Astrocyte (in vitro differentiated cells and primary cell): ENCODE results near the gene NMT2. TPM values are rescaled to one million over a fixed set of nuclear protein-coding genes. Genes with fewer than 3 reads are reported as not detected.
A peak's percentile ranks its signal among the peaks of the same experiment; 100 is the strongest.

Experiments used
- DNase-seq: peaks from one replicate; pipeline ENCODE4 v3.0.0-alpha.2; 2010; ENCODE audit warnings: low read depth
- FAIRE-seq: peaks from 2 replicates; lab custom pipeline; 2011; peaks lifted over from hg19 to GRCh38; lab: Jason Lieb, UNC
- H2AFZ ChIP-seq: 2 replicates; pipeline ENCODE4 v1.6.0; 2012; ENCODE audit warnings: low read depth, low read length, inconsistent platforms
- H3K27ac ChIP-seq: 2 replicates; pipeline ENCODE4 v1.5.1; 2011; ENCODE audit warnings: low read depth, low read length, inconsistent platforms
- H3K27me3 ChIP-seq: 2 replicates; pipeline ENCODE4 v1.6.0; 2011; ENCODE audit warnings: low read length, inconsistent platforms; ENCODE audit not compliant: insufficient read depth
- H3K36me3 ChIP-seq: 2 replicates; pipeline ENCODE4 v1.5.1; 2011; ENCODE audit warnings: low read length, inconsistent platforms; ENCODE audit not compliant: insufficient read depth
- H3K4me1 ChIP-seq: 2 replicates; pipeline ENCODE4 v1.5.1; 2011; ENCODE audit warnings: low read length, inconsistent platforms; ENCODE audit not compliant: insufficient read depth
- H3K4me2 ChIP-seq: 2 replicates; pipeline ENCODE4 v1.6.0; 2012; ENCODE audit warnings: low read length, inconsistent platforms
- H3K4me3 ChIP-seq: 2 replicates; pipeline ENCODE4 v1.5.1; 2011; ENCODE audit warnings: low read depth, mild to moderate bottlenecking, low read length, inconsistent platforms; ENCODE audit not compliant: insufficient read depth
- H3K79me2 ChIP-seq: 2 replicates; pipeline ENCODE4 v1.6.0; 2012; ENCODE audit warnings: mild to moderate bottlenecking, low read length, inconsistent platforms; ENCODE audit not compliant: insufficient read depth
- H3K9ac ChIP-seq: 2 replicates; pipeline ENCODE4 v1.6.0; 2012; ENCODE audit warnings: mild to moderate bottlenecking, low read length, inconsistent platforms
- H3K9me3 ChIP-seq: 2 replicates; pipeline ENCODE4 v1.5.1; 2012; ENCODE audit warnings: low read depth, mild to moderate bottlenecking, low read length, inconsistent platforms; ENCODE audit not compliant: insufficient read depth
- H4K20me1 ChIP-seq: 2 replicates; pipeline ENCODE4 v1.6.0; 2012; ENCODE audit warnings: low read length, inconsistent platforms; ENCODE audit not compliant: insufficient read depth
- H3K27ac Mint-ChIP-seq: one replicate; pipeline ENCODE4 v1.8.0; 2021; ENCODE audit warnings: mild to moderate bottlenecking, mixed read lengths; ENCODE audit not compliant: unreplicated experiment
- H3K27me3 Mint-ChIP-seq: one replicate; pipeline ENCODE4 v1.8.0; 2021; ENCODE audit warnings: low read depth, mixed read lengths; ENCODE audit not compliant: unreplicated experiment
- H3K36me3 Mint-ChIP-seq: one replicate; pipeline ENCODE4 v1.8.0; 2021; ENCODE audit warnings: low read depth, mixed read lengths; ENCODE audit not compliant: unreplicated experiment
- H3K4me1 Mint-ChIP-seq: one replicate; pipeline ENCODE4 v1.8.0; 2021; ENCODE audit warnings: low read depth, mixed read lengths; ENCODE audit not compliant: unreplicated experiment
- H3K4me3 Mint-ChIP-seq: one replicate; pipeline ENCODE4 v1.8.0; 2021; ENCODE audit warnings: mild to moderate bottlenecking, moderate library complexity, mixed read lengths; ENCODE audit not compliant: unreplicated experiment
- H3K9me3 Mint-ChIP-seq: one replicate; pipeline ENCODE4 v1.8.0; 2021; ENCODE audit warnings: mild to moderate bottlenecking, mixed read lengths; ENCODE audit not compliant: unreplicated experiment
- EZH2 ChIP-seq: IDR thresholded peaks from 2 replicates; pipeline ENCODE4 v1.6.1; 2012; ENCODE audit warnings: mild to moderate bottlenecking, low read length, inconsistent platforms; ENCODE audit not compliant: insufficient read depth
- total RNA-seq: library from RNA; stranded (reverse); gene quantifications from 2 replicates; pipeline ENCODE4 v1.2.1, GENCODE V29; 2021
- TF ChIP-seq, protein P1 (sequence below): IDR thresholded peaks from 2 replicates; pipeline ENCODE4 v1.5.1; 2011; ENCODE audit warnings: low read depth, mild to moderate bottlenecking, inconsistent platforms, low read length, moderate library complexity; ENCODE audit not compliant: insufficient read depth

The NMT2 gene
- total RNA-seq, 1 donor from 2014 or later, result 22.1 TPM

DNA sequence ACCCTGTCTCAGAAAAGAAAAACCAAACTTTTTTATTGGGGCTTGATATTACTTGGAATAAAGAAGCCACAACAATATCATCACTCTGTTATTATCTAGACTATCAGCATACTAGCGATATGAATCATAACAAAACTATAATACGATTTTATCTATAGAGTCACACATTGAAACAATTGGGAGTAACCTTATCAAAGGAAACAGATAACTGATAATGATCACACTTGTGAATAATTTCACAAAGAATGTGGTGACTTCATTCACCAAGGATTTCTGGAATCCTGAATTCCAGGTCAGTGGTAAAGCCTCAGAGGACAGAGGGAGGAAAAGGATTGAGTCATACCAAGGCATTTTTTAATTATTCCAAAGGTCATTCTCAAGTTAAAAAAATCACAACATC lies 32.1 kb upstream of the NMT2 start:
- H3K27ac ChIP-seq, result peak overlapping the region; percentile 90
- H3K9me3 Mint-ChIP-seq, result no peaks in the 10 kb centered on the region
- no peaks in the 10 kb centered on the region for H3K36me3 Mint-ChIP-seq
- H3K4me1 Mint-ChIP-seq, result peaks cover 53% of the 10 kb centered on the region
- DNase-seq (peak; percentile 93), FAIRE-seq (peak; percentile 86)
- H4K20me1 ChIP-seq, result no peaks in the 10 kb centered on the region
- peaks cover 60% of the 10 kb centered on the region for H3K4me1 ChIP-seq
- peak overlapping the region; percentile 20 for H3K9ac ChIP-seq
- H3K4me3 Mint-ChIP-seq, result no peak overlapping the region
- H3K79me2 ChIP-seq, result no peaks in the 10 kb centered on the region
- H3K27me3 Mint-ChIP-seq, result no peaks in the 10 kb centered on the region
- no peaks in the 10 kb centered on the region for H3K36me3 ChIP-seq
- peak overlapping the region; percentile 77 for H3K4me2 ChIP-seq
- no peaks in the 10 kb centered on the region for H3K9me3 ChIP-seq
- H3K27ac Mint-ChIP-seq, result peak overlapping the region; percentile 99
- no peak overlapping the region for H2AFZ ChIP-seq
- TF ChIP-seq EZH2, result no peak
- TF ChIP-seq, protein P1, sequence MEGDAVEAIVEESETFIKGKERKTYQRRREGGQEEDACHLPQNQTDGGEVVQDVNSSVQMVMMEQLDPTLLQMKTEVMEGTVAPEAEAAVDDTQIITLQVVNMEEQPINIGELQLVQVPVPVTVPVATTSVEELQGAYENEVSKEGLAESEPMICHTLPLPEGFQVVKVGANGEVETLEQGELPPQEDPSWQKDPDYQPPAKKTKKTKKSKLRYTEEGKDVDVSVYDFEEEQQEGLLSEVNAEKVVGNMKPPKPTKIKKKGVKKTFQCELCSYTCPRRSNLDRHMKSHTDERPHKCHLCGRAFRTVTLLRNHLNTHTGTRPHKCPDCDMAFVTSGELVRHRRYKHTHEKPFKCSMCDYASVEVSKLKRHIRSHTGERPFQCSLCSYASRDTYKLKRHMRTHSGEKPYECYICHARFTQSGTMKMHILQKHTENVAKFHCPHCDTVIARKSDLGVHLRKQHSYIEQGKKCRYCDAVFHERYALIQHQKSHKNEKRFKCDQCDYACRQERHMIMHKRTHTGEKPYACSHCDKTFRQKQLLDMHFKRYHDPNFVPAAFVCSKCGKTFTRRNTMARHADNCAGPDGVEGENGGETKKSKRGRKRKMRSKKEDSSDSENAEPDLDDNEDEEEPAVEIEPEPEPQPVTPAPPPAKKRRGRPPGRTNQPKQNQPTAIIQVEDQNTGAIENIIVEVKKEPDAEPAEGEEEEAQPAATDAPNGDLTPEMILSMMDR, result no peak
- H3K4me3 ChIP-seq, result no peak overlapping the region
- no peaks in the 10 kb centered on the region for H3K27me3 ChIP-seq

DNA sequence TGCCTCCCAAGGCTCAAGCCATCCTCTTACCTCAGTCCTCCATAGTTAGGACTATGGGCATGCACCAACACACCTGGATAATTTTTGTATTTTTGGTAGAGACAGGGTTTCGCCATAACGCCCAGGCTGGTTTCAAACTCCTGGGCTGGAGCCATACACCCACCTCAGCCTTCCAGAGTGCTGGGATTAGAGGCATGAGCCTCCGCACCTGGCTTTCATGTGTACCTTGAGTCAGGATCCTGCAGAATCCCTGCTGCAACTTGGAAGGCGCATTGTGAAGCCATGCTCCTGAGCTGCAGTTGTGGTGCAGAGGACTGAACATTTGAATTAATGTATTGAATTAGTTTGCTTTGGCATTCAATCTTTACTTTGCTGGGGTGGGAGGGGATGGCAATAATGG lies 29.4 kb upstream of the NMT2 start:
- Histone ChIP-seq H3K4me1 (peaks cover 58% of the 10 kb centered on the region), H3K9me3 (no peaks in the 10 kb centered on the region), H2AFZ (no peak overlapping the region), H3K36me3 (no peaks in the 10 kb centered on the region), H4K20me1 (no peaks in the 10 kb centered on the region), H3K4me3 (no peak overlapping the region), H3K27me3 (no peaks in the 10 kb centered on the region), H3K27ac (no peak overlapping the region), H3K4me2 (peak overlapping the region; percentile 64), H3K79me2 (no peaks in the 10 kb centered on the region), H3K9ac (no peak overlapping the region)
- Mint-ChIP-seq H3K9me3 (no peaks in the 10 kb centered on the region), H3K36me3 (peaks cover 4% of the 10 kb centered on the region), H3K27me3 (no peaks in the 10 kb centered on the region), H3K27ac (no peak overlapping the region), H3K4me3 (no peak overlapping the region), H3K4me1 (peaks cover 46% of the 10 kb centered on the region)
- TF ChIP-seq, protein P1, result no peak
- no peak for TF ChIP-seq EZH2
- DNase-seq (no peak), FAIRE-seq (no peak)

DNA sequence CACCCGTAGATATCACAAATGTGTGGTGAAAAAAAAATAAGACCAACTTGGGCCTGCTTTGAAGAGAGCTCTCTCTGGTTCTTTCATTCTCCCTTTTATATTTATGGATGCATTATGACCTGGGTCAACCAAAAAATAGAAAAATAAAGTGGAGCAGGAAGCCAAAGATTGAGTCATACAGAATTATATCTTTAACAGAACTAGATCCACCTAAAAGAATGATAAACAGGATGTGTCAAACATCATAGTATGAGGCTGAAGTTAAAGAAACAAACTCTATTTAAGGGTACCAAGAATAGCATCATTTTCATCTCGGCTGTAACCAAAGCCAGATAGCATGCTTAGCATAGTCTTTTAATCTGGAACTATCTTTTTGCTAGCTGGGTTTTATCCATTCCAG lies 28.8 kb upstream of the NMT2 start:
- Mint-ChIP-seq H3K4me1 (peaks cover 40% of the 10 kb centered on the region), H3K27me3 (no peaks in the 10 kb centered on the region), H3K36me3 (peaks cover 4% of the 10 kb centered on the region), H3K27ac (no peak overlapping the region), H3K9me3 (no peaks in the 10 kb centered on the region), H3K4me3 (no peak overlapping the region)
- peak; percentile 55 for FAIRE-seq
- TF ChIP-seq, protein P1, result no peak
- no peak for TF ChIP-seq EZH2
- H3K27me3 ChIP-seq, result no peaks in the 10 kb centered on the region
- H3K36me3 ChIP-seq, result no peaks in the 10 kb centered on the region
- DNase-seq, result peak; percentile 51
- H3K4me3 ChIP-seq, result no peak overlapping the region
- H3K27ac ChIP-seq, result peak overlapping the region; percentile 49
- H3K4me2 ChIP-seq, result peak overlapping the region; percentile 64
- no peak overlapping the region for H2AFZ ChIP-seq
- no peaks in the 10 kb centered on the region for H4K20me1 ChIP-seq
- no peaks in the 10 kb centered on the region for H3K79me2 ChIP-seq
- peak overlapping the region; percentile 2 for H3K9ac ChIP-seq
- H3K4me1 ChIP-seq, result peaks cover 52% of the 10 kb centered on the region
- no peaks in the 10 kb centered on the region for H3K9me3 ChIP-seq
